GM21717 (cell line): ENCODE results near the gene SOX13.
"Not testable (repeated sequence)": the region's sequence is repeated elsewhere in the genome, so short reads cannot be mapped to it uniquely, and the experiment has no call there.

Experiments
- ATAC-seq: cut with Tn5 transposase; IDR thresholded peaks from one replicate; pipeline ENCODE4 v1.9.1; 2021; ENCODE audit warnings: mild to moderate bottlenecking, moderate library complexity; ENCODE audit not compliant: unreplicated experiment

Gene SOX13

DNA sequence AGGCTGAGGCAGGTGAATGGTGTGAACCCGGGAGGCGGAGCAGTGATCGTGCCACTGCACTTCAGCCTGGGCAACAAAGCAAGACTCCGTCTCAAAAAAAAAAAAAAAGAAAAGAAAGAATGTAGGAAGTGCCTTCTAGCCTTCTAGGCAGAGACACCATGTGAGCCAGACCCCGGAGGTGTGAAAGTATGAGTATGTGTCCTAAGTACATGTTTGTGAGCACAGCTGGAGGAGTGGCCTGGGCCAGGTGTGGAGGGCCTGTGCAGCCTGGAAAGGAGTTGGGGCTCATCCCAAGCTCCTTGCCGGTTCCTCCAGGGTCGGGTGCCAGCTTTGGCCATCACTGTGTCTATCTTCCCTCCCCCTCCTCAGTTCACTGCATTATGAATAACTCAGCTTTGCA is 13.0 kb downstream of the SOX13 start:
- no peak for ATAC-seq

DNA sequence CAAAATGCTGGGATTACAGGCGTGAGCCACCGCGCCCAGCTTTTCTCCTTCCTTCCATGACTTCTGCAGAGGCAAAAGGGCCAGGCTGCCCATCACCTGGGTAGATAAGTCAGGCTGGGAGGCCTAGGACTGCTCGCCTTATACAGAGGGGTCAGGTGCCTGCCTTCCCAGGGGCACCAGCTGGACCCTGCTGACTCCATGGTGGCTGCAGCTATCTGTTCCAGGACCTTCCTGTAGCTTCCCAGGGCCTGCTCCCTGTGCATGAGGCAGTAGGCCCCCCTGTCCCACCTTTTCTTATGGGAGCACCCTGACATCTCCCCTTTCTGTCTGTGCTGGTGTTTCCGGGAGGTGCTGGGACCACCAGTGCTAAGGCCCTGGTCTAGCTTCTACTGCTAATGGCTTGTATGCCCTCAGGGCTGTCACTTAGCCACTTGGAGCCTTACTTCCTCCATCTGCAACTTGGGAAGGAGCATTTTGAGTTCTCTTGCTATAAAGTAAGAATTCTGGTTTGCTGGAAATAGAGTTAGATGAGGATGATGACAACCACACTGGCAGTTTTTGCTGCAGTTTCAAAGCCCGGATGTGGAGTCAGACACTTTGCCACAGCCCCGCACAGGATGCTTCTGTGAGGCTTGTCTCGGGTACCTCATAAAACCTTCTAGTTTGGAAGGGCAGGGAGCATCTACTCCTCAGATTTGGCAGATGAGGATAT is 14.4 kb downstream of the SOX13 start:
- ATAC-seq: no peak

DNA sequence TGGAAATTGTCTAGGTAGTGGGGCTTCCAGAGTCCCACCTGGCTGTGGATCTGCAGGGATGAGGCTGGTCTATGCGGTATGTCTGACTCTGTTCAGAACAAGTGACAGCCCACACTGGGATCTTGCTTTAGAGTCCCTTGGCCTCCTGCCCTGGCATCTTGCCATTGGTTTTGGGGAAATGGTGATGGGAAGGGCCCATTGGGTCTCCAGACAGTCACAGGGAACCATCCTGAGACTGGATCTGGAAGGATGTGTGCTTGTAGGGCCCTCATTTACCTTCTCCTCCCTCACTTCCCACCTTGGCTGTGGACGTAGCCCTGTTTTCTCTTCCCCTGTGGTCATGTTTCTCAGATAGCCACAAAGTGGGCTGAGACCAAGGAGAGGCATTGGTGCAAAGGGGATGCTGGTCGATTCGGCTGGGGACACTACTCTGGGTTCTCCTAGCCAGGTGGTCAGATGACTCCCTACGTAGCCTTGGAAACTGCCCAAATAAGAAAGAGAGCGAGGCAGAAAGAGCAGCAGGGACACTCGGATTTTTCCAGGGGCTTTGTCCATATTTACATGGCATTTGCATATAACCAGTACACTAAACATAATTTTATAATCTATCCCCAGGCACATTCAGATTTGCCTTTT is 15.1 kb downstream of the SOX13 start:
- ATAC-seq: no peak

DNA sequence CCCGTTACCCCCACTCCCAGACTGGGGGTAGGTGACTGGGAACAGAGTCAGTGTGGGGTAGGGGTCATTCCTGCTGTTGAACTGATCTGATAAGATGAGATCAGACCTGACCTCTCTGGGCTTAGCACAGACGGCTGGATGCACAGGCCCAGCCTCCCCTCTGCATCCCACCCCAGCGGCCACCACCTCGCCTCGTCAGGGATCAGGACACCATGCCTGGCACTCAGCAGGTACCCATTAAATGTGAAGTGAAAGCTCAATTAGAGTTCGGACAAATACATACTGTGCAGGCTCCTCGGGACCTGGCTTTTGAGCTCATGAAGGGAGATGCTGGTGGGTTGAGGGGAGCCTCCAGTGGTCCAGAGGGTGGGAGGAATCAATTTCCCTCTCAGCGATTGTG is 15.7 kb downstream of the SOX13 start:
- no peak for ATAC-seq

DNA sequence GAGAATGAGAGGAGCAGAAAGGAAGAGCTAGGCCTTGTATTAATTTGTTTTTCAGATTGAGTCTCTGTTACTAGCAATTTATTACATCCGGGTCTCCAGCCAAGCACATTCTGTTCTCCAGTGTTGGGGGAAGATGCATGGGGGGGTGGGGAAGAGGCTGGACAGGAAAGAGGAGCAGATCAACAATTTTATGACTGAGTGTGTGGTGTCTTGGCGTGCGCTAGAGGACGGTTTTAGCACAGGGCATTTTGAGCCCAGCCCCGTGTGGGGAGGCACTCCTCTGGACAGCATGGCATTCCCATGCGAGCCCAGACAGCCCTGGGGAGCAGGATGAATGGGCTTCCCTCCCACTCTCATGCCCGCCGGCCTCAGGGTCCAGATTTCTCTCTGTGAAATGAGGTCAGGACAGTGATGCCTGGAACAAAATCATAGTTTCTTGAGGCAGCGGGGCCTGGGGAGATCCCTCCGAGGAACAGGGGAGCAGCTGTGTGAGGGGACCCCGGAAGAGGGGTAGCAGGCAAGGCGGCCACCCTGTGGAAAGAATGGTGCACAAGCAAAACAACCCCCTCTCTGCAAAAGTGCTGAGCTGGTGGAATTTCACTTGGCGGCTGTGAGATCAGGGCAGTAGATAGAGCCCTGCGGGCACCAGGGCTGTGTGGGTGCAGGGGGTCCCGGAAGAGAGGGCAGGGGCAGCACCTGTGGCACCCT is 16.3 kb downstream of the SOX13 start:
- ATAC-seq: no peak

DNA sequence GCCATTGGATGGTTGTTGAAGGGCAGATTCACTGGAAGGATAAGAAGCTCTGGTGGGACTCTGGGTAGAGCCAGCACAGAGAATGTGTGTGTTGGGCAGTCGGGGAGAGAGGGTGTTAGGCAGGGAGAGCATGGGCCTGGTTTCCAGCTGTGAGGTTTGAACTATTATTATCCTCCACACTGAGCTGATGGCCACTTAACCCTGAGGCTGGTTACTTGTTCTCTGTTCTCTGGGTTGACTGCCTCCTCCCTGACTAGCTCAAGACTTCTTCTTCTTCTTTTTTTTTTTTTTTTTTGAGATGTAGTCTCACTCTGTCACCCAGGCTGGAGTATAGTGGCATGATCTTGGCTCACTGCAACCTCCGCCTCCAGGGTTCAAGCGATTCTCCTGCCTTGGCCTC is 17.2 kb downstream of the SOX13 start:
- not testable (repeated sequence) for ATAC-seq

DNA sequence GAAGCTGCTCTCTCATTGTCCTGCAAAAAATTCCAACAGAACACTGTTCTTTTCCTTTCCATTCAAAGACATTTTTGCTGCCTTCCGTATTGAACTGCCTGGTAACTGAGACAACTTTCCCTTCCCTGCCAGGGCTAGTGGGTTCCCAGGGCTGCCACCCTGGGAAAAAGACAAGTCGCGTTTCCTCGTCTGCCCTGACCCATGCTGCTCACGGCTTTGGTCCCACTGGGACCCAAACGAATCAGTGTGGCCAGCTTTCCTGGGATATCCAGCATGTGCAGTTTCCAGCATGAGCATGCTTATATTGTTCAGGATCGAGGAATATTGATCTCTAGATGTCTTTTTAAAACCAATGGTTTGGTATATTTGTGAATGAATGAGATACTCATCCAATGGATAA is 18.2 kb downstream of the SOX13 start:
- no peak for ATAC-seq

DNA sequence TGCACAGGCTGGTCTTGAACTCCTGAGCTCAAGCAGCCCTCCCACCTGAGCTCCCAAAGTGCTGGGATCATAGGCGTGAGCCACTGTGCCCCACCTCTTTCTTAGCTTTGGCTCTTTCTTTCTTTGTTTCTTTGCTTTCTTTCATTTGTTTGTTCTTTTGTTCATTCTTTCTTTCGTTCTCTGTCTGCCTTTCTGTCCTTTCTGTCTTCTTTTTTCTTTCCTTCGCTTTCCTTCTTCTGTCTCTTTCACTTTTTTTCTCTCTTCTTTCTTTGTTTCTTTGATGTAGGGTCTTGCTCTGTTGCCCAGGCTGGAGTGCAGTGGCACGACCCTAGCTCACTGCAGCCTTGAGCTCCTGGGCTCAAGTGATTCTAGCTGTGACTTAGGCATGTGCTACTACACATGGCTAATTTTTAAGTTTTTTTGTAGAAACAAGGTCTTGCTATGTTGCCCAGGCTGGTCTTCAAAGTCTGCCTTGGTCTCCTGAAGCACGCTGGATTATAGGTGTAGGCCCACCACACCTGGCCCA is 18.9 kb downstream of the SOX13 start:
- ATAC-seq: no peak

DNA sequence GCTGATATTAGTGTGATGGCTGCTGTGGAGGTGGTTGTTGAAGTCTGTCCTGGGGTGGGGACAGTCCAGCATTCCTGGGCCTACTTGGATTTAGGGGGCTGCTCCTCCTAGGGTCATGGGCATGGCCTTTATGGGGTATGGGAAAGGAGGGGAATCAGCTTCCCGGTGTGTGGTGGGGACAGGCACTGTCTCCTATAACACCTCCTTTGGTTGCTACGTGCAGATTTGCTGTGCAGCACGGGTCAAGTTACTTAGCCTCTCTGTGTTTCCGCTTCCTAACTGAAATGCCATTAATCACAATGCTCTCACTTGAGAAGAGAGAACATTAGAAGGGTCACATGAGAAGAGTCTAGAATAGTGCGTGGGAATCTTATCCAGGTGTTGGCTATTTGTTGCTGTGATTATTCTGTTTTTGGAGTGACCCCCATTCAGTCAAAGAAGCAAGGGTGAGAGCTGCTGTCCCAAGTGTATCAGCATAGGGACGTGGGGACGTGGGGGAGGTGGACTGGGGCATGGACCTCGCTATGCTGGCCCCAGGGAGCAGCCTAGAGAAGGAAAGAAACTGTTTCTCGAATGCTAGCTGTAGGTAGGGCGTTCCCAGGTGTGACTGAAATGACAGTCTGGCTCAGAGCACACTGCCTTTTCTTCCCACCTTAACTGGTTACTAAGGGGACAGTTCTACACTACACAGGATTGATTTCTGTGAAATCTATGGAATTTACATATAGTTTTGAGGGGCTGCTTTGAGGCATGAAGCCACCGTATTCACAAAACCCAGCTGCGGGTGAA is 19.9 kb downstream of the SOX13 start:
- ATAC-seq: no peak

DNA sequence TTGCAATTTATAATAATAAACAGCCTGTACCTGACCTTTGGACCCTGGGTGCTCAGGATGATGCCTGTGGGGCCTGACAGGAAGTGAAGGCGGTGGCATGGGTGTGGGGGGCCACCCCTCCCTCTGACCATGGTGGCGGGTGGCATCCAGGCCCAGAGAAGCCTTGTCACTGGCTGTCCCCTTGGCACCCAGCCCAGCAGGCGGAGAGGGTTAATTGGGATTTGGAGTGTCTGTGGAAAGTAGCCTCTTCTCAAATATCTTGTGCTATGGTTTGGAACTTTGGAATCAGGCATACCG is 20.5 kb downstream of the SOX13 start:
- no peak for ATAC-seq

DNA sequence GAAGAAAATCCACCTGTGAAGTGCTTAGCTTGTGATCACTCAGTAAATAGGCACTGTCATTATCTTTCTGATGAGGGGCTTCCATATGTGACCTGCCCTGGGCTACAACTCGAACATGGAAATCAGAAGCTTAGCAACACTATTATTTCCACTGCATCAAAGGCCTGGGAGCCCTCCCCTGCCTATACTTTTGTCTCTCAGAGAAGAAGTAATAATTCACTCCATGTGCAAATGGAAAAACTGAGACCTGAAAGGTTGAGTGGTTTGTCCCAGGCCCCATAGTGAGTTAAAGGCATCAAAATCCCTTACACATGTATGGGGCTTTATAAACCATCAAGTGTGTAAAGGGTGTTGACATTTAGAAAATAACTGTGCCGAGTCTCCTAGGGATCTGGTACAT is 20.9 kb downstream of the SOX13 start:
- ATAC-seq: no peak

DNA sequence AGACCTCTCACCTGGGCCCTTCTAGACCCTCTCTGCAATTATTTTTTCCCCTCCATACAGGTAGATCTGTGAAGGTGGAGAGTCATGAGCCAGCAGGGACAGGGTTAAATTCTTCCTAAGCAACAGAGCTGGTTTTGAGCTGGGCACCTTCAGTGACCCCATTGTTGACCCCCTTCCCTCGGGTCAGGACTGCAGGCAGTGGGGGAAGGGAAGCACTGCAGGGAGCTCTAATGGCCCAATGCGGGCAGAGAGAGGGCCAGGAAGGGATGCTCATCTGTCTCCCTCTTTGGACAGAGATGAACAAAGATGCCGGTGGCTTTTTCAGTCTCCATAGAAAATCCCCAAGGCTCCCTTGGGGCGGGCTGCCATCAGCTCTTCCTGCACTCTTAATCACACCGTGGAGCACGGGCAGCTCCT is 21.4 kb downstream of the SOX13 start:
- no peak for ATAC-seq

DNA sequence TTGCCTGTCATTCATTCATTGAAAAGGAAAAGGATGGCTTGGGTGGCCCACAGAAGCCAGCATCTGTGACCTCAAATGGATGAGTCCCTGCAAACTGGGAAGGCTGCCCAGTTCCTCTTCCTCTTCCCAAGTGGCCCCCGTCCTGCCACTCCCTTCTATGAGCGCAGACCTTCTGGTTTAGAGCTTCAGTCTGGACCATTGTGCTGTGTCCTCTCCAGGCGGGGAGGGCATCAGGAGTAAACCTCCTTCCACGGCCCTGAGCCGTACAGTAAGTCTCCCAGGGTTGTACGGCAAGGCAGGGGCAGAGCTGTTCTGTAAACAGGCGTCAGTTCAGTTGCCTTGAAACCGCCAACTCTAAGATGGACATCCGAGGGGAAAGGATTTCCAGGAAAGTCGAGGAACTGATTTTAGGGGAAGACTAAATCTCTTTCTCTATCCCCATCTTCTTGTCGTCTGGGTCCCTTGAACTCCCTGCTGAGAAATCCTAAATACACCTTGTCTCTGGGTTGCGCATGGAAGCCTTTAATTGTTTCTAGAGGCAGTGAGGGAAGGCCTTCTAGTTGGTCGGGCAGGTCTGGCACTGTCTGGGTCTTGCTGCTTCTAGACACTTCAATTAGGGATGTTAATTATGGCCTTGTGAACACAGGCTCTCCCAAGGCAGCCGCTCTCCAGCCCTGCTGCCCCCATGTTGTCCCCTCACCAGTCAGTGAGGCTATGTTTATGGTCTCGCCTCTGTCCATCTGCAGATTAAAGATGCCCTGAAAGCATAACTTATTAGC is 22.1 kb downstream of the SOX13 start:
- no peak for ATAC-seq

DNA sequence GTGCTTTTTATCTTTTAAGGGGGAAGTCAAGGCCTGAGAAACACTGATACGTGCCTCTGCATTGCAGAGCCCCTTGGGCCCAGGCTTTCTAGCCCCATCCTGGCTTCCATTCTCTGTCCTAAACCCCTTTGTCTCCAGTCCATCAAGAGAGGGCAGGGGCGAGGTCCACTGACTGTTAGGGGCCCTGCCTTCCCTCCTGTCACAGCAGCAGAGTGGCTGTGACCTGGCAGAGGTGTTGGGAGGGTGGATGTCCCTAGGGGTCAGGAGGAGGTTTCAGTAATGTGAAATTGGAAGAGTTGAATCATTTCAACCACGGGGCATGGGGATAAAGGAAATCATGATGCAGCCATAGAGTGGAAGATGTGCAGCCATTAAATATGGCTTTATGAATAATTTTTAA is 24.0 kb downstream of the SOX13 start:
- no peak for ATAC-seq

DNA sequence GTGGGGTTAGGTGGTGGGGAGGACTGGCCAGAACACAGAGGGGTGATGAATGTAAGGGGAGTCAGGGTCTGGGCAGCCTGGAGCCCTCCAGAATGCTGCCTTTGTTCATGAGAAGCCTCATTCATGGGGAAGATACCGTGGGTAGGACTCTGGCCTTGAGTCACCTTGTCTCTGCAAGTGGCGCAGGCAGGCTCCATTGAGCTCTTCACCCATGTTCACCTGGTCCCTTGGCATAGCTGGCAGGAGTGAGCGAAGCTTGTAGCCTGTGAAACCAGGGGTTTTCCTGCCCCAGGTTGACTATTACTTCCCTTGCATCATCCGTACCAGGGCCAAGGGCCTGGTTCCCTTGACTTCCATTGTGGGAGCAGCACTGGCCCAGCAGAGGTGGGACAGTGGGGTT is 25.8 kb downstream of the SOX13 start:
- ATAC-seq: no peak

DNA sequence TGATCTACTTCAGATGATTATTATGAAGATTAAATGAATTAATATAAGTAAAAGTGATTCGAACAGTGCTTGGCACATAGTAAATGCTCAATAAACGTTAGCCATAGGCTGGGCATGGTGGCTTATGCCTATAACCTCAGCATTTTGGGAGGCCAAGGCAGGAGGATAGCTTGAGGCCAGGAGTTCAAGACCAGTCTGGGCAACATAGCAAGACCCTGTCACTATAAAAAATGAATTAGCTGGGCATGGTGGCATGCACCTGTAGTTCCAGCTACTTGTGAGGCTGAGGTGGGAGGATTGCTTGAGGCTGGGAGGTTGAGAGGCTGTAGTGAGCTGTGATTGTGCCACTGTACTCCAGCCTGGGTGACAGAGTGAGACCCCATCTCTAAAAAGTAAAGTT is 26.8 kb downstream of the SOX13 start:
- ATAC-seq: not testable (repeated sequence)

DNA sequence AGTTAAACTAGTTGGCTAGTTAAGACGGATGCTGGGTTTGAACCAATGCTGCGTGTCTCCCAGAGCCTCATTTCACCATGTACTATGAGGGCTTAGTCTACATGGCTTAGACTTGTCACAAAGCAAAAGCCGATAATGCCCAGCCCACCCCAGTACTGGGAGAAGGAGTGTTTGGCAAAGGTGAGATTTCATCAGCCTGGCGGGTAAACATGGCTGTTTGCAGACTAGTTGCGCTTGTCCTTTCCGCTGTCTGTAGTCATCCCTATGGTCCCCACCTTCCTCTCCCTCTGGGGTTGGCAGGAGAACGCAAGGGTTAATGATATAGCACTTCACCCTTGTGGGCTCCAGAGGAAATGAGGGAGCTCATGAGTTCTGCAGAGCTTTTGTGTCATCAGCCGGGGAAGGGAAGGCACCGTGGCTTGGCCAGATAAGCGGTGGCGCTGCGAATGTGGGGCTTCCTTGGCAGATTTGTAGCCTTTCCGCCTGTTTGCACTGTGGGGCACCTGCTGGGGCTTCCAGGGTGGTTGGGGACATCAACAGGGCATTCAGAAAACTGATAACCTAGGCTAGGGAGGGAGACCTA is 29.2 kb downstream of the SOX13 start:
- no peak for ATAC-seq

DNA sequence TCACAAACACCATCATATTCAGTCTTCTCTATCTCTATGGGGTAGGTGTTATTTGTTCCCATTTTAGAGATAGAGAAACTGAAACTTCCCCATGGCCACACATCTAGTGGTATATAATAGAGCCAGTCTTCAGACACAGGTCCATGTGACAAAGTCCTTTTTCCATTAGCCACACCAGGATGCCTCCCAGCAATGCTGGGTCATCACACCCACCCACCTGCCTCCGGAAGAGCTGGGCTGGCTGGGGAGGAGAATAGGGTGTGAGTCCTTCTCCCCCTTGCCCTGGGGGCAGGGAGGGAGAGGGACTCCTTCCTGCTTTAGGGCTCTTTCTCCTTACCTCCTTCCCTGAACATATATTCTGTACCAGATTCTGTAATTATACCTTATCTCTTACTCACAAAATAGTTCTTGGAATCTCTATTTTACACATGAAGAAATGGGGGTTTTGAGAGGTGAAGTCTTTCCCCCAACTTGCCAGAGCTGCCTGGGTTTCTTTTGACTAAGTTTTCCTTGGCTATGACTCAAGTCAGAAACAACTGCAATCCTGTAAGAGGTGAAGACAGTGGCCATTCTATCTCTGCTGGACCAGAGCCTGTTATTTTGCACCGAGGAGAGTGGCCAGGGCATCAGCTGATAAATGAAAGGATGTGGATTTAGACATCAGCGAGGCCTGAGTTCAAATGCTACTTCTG is 30.0 kb downstream of the SOX13 start:
- ATAC-seq: no peak

DNA sequence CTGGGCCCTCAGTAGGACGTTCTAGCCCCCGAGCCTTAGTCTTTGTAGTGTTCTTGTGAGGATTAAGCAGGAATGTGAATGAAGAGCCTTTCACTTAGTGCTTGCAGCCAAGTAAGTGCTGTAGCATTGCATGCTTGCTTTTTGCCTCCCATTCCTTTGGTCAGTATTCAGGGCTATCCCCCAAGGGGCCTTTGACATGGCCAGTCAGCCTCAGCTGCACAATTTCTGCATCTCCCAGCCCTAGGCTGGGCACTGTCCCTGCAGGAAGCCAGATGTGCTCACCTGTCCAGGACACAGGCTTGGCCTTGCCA is 30.5 kb downstream of the SOX13 start:
- no peak for ATAC-seq
